Measurements from ENCODE around the gene CNTNAP4. TPM values are rescaled to one million over a fixed set of nuclear protein-coding genes. Genes with fewer than 3 reads are reported as not detected.

Gene CNTNAP4
- total and polyA plus RNA-seq, 10 of the 15 experiments (the other 5 are each of a cell fraction or from before 2014, with no cell fraction given): 0.45 to 1.9 (median 0.90) TPM

GRCh38 chr16:76303637-76304314 lies 26.6 kb downstream of the CNTNAP4 start (continued):
- TF ChIP-seq NFYA (IDR thresholded peaks at IDR 0.05; ENCODE audit: borderline replicate concordance, low read depth, low read length): no peak
- TF ChIP-seq SIX5 (IDR thresholded peaks at IDR 0.05; ENCODE audit: low read depth, low read length, severe bottlenecking): no peak
- peak; percentile 24; the same call in 1 of the 2 replicates for TF ChIP-seq RUNX3 (IDR thresholded peaks at IDR 0.05; ENCODE audit: low read length)

GRCh38 chr16:76309639-76310335 lies 32.6 kb downstream of the CNTNAP4 start:
- no peaks in the 10 kb centered on the region for H3K36me3 ChIP-seq (ENCODE audit: control insufficient read depth in 2 of 2, insufficient read depth in 2 of 2, low read length in 1 of 2)
- H3K9me3 ChIP-seq (replicated peaks; ENCODE audit: control insufficient read depth, insufficient read depth, low read length): no peaks in the 10 kb centered on the region
- H3K27ac ChIP-seq (ENCODE audit: control insufficient read depth, insufficient read depth): no peak overlapping the region
- no peak for FAIRE-seq
- ChIA-PET CTCF (no interaction called here), RAD21 (ENCODE audit: unreplicated experiment) (no interaction called here), SMC1A (ENCODE audit: uncharacterized antibody, unreplicated experiment) (interaction anchor here (0.6 kb wide), 1 partner anchor 61 kb away, joined by 3 read pairs; no protein-coding TSS in a partner anchor), POLR2A (no interaction called here)
- H3K4me3 ChIP-seq: no peak overlapping the region
- in situ Hi-C loops (cut with MboI) (no loop called here), intact Hi-C loops (cut with micrococcal nuclease; ENCODE audit: unreplicated experiment) (no loop called here)
- H3K4me1 ChIP-seq (ENCODE audit: control insufficient read depth, insufficient read depth, low read length): no peaks in the 10 kb centered on the region
- no peak overlapping the region for H3K9ac ChIP-seq (ENCODE audit: control insufficient read depth, insufficient read depth, low read length)
- no peaks in the 10 kb centered on the region for H3K27me3 ChIP-seq (replicated peaks in 1 of 2; ENCODE audit: control insufficient read depth in 2 of 2, insufficient read depth in 2 of 2, low read length in 1 of 2)
- no TSS peak for BruUV-seq (replicated peaks)
- 38% methylated on average over 14 of the region's 14 CpGs for WGBS (ENCODE audit: insufficient coverage, insufficient replicate concordance, low lambda C conversion rate, missing lambda C conversion rate)
- ATAC-seq: no peak; the same call in 2 of the 3 replicates
- no peaks in the 10 kb centered on the region for H3K79me2 ChIP-seq (ENCODE audit: control insufficient read depth, insufficient read depth, low read length)
- H4K20me1 ChIP-seq (ENCODE audit: control insufficient read depth, insufficient read depth): no peaks in the 10 kb centered on the region
- no peak overlapping the region for H2AFZ ChIP-seq (ENCODE audit: control insufficient read depth, low read depth, low read length)
- no peak overlapping the region for H3K4me2 ChIP-seq (ENCODE audit: control insufficient read depth, insufficient read depth)
- DNase-seq (ENCODE audit: low read depth, low spot score): no peak
- TF ChIP-seq ZBTB33 (IDR thresholded peaks at IDR 0.05) (no peak), NR2F1 (conservative IDR thresholded peaks at IDR 0.05) (no peak), FOS (IDR thresholded peaks at IDR 0.05; ENCODE audit: borderline replicate concordance, extremely low read depth, insufficient read length) (no peak), REST (IDR thresholded peaks at IDR 0.05; ENCODE audit: low read depth, low read length) (no peak), CBFB (IDR thresholded peaks at IDR 0.05; ENCODE audit: low read depth) (no peak), NFYA (IDR thresholded peaks at IDR 0.05; ENCODE audit: borderline replicate concordance, low read depth, low read length) (no peak), ZNF687 (IDR thresholded peaks at IDR 0.05) (no peak), EED (IDR thresholded peaks at IDR 0.05; ENCODE audit: low read depth) (no peak), SREBF1 (IDR thresholded peaks at IDR 0.05; ENCODE audit: low read length) (no peak)

All from GM12878 (cell line).